Skeletal muscle tissue (tissue), 4 donors: Measurements from ENCODE around the gene ZNF608. TPM values are rescaled to one million over a fixed set of nuclear protein-coding genes. Genes with fewer than 3 reads are reported as not detected.

Experiments
- H3K27ac ChIP-seq: one replicate; pipeline ENCODE4 v1.7.0; 2013; ENCODE audit warnings: mild to moderate bottlenecking, low read depth, low read length, inconsistent platforms
- H3K27me3 ChIP-seq, 3 donors: one replicate each; pipeline ENCODE4 v1.7.0; 2013; ENCODE audit warnings: low read length in 3 of 3; ENCODE audit not compliant: control insufficient read depth in 3 of 3, insufficient read depth in 3 of 3
- H3K36me3 ChIP-seq, 3 donors: one replicate each; pipeline ENCODE4 v1.7.0; 2013; ENCODE audit warnings: low read length in 3 of 3; ENCODE audit not compliant: control insufficient read depth in 3 of 3, insufficient read depth in 3 of 3
- H3K4me1 ChIP-seq, 3 donors: one replicate each; pipeline ENCODE4 v1.7.0; 2013; ENCODE audit warnings: low read length in 3 of 3, mild to moderate bottlenecking in 3 of 3; ENCODE audit not compliant: control insufficient read depth in 3 of 3, insufficient read depth in 3 of 3
- H3K4me3 ChIP-seq, 3 donors: one replicate each; pipeline ENCODE4 v1.7.0; 2013; ENCODE audit warnings: low read length in 3 of 3
- H3K9ac ChIP-seq, 3 donors: one replicate each; pipeline ENCODE4 v1.7.0; 2013; ENCODE audit warnings: low read length in 3 of 3, mild to moderate bottlenecking in 3 of 3, moderate library complexity in 2 of 3, low read depth in 1 of 3
- H3K9me3 ChIP-seq, 3 donors: one replicate each; pipeline ENCODE4 v1.7.0; 2013; ENCODE audit warnings: low read length in 3 of 3; ENCODE audit not compliant: control insufficient read depth in 3 of 3
- total RNA-seq: library from RNA; depleted of rRNA; stranded (reverse); fragments of >200 nt; gene quantifications from one replicate; pipeline ENCODE4 v1.2.3, GENCODE V29; 2014
- donor health status: Osteomylitis.

Gene ZNF608
- total RNA-seq, 1 donor from 2014 or later, result 31.3 TPM

DNA sequence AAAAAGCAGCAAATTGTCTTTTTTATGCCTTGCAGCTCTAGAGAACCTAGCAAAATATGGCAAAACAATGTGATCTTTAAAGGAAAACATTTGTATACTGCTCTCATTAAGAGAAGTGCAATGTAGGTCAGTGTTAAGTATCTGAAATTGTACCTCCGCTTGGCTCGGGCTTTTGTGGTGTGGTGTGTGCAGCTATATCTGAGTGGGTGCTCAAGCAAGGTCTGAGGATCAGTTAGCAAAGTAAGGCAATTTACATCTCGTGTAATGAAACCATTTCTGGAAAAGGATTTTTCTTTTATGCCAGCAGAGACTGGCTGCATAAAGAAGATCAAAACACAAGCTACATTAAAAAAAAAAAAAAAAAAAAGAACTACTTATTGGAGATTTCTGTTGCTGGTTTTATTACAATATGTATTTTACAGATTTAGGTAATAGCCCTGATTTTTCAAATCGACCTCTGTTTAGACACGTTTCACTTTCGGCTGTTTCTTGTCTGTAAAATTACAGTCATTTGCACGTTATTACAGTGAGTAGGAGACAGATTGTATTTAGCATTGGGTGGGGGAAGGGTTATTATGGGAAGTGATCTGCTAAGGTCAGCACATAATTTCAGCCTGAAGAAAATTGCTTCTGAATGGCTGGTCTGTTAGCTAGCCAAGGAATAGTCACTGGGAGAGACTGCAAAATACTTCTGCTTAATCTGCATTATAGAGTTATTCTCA lies 7.9 kb upstream of the ZNF608 start:
- Histone ChIP-seq H3K9me3 (no peaks in the 10 kb centered on the region), H3K4me3 (peak overlapping the region in 1 of 3 donors; percentile 18), H3K27me3 (no peaks in the 10 kb centered on the region), H3K27ac (no peak overlapping the region), H3K9ac (peak overlapping the region in 1 of 3 donors; percentile 1), H3K4me1 (peaks cover 0 to 4% (median 4%) of the 10 kb centered on the region in 3 donors), H3K36me3 (no peaks in the 10 kb centered on the region)

DNA sequence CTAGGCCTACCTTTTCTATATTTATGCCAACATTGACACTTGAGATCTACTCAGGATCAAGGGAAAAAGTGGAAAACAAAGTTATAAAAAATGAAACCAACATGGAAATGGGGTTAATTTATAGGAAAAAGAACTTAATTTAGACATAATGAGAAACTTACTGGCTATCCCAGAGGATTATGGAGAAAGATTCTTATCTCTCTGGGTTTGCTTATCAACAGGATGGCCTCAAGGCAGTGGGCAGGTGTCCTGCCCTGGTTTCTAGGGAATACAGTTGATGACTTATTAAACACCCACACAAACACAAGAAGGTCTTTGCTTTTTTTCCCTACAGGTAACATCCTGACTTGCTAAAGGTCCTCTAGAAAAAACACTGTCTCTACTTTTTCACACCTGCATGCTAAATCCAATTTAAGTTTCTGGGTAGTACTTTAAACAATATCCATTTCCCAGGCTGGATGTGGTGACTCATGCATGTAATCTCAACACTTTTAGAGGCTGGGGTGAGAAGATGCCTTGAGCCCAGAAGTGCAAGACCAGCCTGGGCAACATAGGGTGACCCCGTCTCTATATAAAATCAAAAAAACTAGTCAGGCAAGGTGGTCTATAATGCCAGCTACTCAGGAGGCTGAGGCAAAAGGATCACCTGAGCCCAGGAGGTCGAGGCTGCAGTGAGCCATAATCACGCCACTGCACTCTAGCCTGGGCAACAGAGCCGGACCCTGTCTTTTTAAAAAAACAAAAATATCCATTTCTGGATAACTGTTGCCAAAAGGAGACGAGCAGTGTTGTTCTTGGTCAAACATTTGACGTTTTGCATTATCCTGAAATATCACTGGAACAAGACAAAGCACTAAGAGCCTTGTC lies 6.6 kb upstream of the ZNF608 start:
- Histone ChIP-seq H3K4me1 (peaks cover 0 to 7% (median 4%) of the 10 kb centered on the region in 3 donors), H3K9ac (no peak overlapping the region), H3K36me3 (no peaks in the 10 kb centered on the region), H3K9me3 (no peaks in the 10 kb centered on the region), H3K27me3 (no peaks in the 10 kb centered on the region), H3K4me3 (no peak overlapping the region), H3K27ac (no peak overlapping the region)

DNA sequence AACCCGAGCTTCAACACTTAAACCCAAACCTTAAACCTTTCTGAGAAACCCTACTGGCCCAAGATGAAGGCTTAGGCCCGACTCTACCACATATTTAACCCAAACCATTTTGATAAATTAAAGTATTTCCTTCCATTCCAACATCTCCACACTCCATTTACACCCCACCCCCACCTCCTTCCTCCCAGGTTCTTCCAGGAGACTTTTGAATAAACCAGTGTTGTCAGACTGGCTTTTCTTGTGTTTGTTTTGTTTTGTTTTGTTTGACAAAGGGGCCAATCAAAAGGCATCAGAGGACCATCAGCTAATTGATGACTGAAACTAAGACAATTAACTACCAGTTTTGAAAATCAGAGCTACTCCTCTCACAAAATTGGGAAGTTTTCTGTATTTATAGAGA lies 4.6 kb upstream of the ZNF608 start:
- peaks cover 2 to 9% (median 4%) of the 10 kb centered on the region in 3 donors for H3K4me1 ChIP-seq
- H3K9me3 ChIP-seq, result no peaks in the 10 kb centered on the region
- no peaks in the 10 kb centered on the region for H3K27me3 ChIP-seq
- H3K4me3 ChIP-seq, result no peak overlapping the region
- H3K27ac ChIP-seq, result no peak overlapping the region
- no peaks in the 10 kb centered on the region for H3K36me3 ChIP-seq
- no peak overlapping the region for H3K9ac ChIP-seq

DNA sequence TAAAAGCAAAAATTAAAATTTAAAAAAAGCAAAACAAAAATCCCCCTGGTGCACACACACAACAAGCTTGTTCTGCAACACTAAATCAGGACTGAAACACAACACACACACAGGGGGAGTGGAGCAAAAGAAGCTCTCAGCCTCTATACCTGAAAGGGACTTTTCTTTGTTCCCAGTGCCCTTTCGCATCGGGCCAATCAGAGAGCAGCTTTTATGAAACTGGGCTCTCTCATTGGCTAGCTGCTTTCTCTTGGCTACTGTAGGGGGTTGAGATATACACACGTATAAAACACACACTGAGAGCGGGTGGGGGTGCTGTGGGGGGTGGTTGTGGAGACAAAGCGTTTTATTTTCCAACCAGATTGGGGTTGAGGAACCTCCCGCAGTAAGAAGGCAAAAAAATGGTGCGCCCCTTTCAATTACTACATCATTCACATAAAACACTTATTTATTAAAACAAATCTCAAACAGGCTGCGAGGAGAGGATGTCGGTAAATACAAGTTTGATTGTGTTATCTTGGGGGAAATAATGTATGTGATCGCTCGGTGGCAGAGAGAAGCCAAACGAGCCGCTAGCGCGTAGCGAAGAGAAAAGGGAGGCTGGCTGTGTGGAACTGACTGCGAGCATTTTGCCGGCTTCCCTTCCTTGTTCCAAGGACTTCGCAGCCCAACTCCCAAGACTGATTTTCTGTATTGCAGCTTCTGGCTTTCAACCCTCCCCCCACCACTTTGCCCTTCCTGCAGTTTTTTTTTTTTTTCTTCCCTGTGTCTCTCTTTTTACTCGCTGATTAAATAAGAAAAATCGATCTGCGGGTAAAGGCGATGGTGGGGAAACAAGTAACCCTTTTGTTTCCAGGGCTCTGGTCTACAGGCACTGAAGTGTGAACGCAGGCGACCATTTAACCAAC lies 2.5 kb upstream of the ZNF608 start:
- Histone ChIP-seq H3K36me3 (no peaks in the 10 kb centered on the region), H3K27me3 (no peaks in the 10 kb centered on the region), H3K9ac (peak overlapping the region; percentile 81 to 96 (median 92)), H3K4me1 (peaks cover 5 to 19% (median 18%) of the 10 kb centered on the region in 3 donors), H3K9me3 (no peaks in the 10 kb centered on the region), H3K4me3 (peak overlapping the region; percentile 74 to 87 (median 80)), H3K27ac (peak overlapping the region; percentile 95)

DNA sequence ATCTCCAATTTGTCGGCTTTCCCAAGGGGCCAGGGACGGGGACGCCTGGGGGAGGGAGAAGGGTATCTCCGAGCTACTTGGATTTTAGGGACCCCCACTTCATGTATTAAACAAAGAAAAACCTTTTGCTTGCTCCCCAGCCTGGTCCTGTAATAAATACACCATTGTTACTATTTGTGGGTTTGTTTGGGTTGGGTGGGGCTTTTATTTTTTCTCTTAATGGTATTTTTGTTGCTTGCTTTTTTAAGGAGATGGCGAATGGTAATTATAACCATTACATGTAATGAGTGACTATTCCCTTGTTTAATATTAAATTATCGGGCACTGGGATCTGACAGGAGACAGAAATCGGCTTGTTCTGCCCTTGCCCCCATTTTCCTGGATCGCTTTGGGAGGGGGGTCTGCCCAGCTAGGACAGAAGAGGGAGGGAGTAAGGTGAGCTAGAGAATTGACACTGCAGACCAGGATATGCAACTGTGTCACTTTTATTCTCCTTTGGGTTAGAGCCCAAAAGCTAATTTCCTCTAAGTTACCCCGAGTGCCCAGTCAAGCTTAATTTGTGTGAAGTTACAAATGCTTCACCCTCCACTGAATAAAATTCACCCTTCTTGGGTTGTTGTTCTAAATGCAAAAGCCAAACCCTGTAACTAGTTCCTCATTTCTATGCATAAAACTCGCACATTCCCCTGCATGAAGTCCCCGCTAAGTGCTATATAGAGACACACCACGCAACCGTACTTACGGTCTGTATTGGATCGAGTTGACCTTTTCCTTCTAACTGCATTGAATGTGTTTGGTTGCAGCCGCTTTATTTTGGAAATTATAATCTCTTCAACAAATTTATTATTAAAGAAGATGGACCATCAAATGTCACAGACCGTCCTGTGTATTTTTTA lies 1.6 kb upstream of the ZNF608 start:
- Histone ChIP-seq H3K27me3 (no peaks in the 10 kb centered on the region), H3K4me3 (peak overlapping the region; percentile 74 to 87 (median 80)), H3K9ac (peak overlapping the region; percentile 81 to 96 (median 87)), H3K27ac (peak overlapping the region; percentile 95), H3K4me1 (peaks cover 9 to 28% (median 24%) of the 10 kb centered on the region in 3 donors), H3K36me3 (no peaks in the 10 kb centered on the region), H3K9me3 (no peaks in the 10 kb centered on the region)

DNA sequence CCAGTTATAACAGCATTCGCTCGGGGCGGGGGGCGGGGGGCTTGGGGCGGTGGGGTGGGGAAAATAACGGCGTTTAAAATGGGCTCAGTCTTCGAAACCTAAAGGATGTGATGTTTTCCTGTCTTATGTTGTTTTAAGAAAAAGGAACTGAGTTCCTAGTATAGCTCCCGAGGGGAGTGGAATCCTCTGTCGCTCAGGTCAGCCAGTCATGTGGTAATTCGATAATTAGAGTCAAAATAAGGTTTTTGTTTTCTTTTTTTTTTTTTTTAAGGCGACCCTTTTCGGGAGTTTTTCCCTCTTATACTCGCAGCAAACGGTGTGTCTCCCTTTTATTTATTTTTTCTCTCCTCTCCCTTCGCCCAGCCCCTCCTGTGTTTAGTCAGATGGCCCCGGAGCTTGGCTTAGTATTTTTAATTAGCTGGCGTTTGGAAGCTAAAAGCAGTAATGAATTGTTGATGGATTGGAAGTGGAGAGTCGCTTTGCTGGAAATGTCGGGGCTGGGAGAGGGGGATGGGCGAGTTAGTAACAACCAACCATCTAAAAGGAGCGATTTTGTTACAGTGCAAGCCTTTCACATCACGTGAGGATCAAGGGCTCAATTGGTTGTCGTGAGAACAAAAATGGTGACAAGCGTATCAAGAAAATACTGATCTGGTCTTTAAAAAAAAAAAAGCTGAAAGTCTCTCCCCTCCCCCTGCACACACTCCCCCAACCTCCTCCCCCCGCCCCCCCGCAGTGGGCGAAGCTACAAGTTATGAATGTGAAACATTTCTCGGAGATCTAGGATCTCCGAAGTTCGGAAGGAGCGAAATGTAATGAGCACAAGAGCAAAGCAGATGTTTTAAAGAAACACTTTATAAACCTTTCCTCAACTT lies 714 bp upstream of the ZNF608 start:
- H3K4me1 ChIP-seq, result peaks cover 15 to 37% (median 30%) of the 10 kb centered on the region in 3 donors
- H3K36me3 ChIP-seq, result no peaks in the 10 kb centered on the region
- H3K9ac ChIP-seq, result peak overlapping the region; percentile 81 to 96 (median 87)
- H3K27me3 ChIP-seq, result no peaks in the 10 kb centered on the region
- peak overlapping the region; percentile 95 for H3K27ac ChIP-seq
- H3K9me3 ChIP-seq, result no peaks in the 10 kb centered on the region
- peak overlapping the region; percentile 77 to 87 (median 80) for H3K4me3 ChIP-seq

DNA sequence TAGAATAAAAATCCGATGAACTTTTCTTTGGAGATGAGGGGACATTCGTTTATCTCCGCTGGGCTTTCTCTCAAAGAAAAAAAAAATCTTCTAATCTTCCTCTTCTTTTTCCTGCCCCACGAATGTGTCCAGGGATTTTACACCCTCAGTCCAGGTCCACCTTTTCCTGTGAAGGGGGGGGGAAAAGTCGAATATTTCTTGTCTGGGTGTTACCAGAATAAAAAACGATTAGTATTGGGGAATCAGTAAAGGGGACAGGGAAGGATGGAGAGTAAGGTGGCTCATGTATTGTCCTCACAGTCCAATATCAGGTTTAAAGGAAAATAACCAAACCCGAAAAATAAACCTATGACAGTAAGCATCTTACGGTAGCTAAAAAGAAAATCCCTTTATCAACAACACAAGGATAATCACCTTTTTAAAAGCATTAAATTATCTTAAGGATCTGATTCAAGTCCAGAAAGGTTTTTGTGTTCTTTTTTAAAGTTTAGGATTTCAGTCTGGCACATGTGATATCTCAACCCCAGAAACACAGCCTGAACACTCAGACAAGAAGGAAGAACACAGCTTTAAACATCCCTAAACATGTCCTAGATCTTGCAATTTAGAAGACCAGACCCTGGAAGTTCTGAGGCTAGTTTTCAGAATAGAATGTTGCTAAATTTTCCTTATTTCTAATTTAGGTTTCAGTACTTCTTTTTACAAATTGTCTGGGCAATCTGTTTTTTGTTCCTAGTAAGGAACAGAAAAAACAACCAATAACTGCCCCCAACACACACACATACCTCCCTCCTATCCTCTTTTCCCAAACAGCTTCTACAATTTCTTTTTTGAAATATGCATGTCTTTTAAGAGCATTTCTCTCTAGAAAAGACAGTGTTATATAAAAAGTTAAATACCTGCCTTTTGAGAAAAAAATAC lies 1.2 kb downstream of the ZNF608 start:
- Histone ChIP-seq H3K4me1 (peaks cover 23 to 46% (median 42%) of the 10 kb centered on the region in 3 donors), H3K27me3 (no peaks in the 10 kb centered on the region), H3K36me3 (no peaks in the 10 kb centered on the region), H3K27ac (peak overlapping the region; percentile 95), H3K9me3 (no peaks in the 10 kb centered on the region), H3K4me3 (peak overlapping the region; percentile 80 to 87 (median 81)), H3K9ac (peak overlapping the region; percentile 81 to 94 (median 81))
